ENCODE measurements around the gene KMT2E.

KMT2E gene

DNA sequence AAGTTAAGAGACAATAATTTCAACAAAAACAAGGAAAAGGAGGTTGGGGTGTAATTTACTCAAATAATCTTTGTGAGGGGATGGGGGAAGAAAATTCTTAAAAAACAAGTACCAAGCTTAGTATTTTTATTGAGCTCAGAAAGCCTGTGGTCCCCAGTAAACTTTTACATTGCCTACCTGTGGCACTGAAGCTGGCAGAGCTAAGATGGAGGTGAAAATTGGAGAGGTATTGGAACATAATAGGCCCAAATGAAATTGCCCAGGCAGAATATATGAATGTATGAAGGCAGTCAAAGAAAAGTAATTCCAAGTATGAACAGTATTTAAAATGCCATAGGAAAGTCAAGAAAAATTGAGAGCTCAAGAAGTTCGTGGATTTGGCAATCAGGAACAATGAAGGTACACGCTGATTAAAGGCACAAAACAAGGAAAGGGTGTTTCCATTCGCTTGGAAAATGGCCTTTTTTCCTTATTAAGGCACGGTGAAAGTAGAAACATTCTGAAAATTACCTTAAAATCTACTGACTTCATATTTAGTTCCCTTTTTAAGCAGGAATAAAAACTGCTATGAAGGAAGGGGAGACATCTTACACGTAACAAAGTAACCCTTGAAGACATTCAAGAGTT lies 3.4 kb upstream of the KMT2E start:
- no peak for DNase-seq

DNA sequence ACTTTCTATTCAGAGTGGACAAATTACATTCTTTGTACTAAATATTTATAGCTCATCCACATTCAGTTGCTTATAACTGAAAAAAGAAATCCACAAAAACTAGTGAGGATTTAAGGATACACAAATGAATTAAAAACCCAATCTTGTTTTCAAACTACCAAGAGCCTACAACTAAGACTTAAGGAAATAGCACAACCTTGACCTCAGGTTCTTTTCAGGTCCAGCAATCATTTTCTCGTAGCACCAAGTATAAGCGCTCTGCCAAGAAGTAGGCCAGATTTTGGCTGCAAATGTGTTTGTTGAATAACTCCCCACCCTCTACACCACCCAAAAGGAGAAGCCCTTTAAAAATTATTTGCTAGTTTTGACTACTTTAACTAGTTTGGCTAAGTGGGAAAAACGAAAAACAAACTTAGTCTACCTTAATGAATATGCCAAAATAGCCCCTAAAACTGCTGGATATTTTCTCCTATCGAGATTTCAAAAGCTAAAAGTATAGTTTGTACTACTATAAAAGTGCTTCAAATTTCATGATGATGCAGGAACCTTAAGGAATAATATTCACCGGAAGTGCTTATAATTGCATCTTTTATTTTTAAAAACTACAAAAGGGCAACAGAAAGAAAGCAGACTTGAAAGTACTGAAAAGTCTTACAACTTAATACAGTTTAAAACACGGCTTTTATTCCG lies 2.7 kb upstream of the KMT2E start:
- DNase-seq, result peak; percentile 39

DNA sequence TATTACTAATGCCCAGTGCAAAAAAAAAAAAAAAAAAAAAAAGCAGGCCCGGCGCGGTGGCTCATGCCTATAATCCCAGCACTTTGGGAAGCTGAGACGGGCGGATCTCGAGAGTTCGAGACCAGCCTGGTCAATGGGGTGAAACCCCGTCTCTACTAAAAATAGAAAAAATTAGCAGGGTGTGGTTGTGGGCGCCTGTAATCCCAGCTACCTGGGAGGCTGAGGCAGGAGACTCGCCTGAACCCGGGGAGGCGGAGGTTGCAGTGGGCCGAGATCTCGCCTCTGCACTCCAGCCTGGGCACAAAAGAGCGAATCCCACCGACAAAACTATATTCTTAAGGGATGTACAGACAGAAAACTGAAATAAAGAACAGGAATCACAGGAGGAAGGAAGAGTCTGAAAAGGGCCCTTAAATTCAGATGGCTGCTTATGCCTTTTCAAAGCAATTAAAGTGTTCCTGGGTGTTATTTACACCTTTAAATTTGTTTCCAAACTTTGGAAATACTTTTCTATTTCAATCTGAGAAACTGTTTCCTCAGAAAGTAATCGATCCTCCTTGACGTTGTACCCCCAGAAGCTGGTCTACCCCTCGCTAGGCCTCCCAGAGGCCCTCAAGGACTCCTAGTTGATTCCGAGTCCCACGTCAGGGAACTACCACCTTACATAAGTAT lies 2.0 kb upstream of the KMT2E start:
- no peak for DNase-seq

DNA sequence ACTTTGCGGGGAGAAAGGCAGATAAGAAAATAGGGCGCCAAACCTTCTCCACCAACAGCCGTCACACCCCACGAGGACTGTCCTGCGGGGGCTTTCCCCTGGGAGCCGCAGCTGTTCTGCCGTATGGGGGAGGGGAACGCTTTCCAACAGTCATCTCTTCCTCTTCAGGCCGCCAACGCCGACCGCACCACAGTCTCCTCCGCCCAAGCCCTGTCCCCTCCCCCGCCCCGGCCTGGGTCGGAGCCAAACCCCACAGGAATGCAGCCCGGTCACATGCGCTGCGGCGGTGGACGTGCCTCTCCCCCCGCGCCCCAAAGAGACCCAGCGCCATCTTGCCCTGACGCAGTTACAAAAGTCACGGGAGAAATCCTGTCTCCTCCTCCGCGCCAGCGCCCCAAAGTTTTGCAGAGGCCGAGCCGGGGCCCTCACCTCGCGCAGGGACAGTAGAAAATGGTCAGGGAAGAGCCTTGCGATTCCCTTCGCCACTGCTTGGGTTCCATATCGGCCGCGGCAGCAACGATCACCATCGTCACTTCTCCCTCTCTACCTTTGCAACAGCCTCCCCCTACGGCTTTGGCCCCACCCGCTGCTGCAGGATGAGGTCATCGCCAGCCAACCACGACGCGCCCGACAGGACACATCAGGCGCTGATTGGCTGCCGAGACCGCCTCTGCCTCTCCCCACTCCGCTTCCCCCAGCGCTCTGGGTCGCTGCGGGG lies 1.3 kb upstream of the KMT2E start:
- peak; percentile 95 for DNase-seq

DNA sequence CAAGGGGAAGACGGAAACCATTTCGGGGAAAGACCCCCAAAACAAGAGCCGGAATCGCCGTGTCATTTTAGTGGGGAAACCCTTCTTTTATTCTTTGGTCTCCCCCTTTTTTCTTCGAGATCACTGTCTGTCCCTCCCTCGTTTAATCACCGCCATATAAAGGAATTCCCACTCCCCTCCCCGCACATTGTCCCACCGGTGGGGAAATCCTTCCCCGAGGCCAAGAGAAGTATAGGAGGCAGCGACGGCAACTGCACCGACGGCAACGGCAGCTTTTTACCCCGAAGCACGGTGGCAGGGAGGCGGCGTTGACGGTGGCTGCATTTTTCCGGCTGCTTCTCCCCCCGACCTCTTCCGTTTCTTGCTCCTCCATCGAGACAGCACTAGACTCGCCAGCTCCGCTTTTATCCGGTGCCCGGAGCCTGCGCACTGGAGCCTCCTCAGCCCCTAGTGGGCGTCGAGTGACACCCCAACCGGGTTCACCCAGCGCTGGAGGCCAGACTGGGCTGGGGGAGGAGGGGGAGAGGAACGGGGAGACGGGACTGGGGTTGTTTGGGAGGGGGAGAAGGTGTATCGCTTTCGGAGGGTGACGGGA lies 687 bp upstream of the KMT2E start:
- DNase-seq, result peak; percentile 81

DNA sequence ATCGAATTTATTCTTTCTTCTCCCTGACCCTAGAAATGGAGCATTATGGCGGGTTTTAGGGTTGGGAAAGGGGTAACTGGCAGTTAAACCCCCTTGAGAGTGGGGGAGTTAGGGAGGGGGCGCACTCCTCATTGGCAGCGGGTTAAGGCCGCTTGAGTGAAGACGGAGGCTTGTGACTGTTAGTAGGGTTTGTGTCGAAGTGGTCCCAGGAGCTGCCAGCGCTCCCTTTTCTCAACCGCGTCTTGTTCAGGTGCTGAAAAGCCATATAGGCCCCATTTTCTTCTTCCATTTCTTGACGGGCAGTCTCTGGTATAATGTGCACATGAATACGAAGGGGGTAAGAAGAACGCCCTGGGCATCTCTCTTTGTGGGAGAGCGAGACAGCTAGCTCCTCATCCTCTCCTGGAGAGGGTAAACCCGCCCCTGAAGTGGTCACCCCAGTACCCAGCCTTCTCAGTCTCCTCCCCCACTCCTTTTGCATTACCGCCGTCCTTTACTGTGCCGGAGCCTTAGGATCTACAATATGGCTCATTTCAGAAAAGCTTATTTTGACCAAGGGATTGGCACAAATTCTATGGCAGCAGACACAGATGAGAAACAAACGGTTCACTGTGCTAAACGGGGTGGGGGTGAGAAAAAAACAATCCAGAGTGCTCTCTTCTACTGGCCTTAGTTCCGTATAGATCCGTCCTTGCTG lies 836 bp downstream of the KMT2E start:
- peak; percentile 74 for DNase-seq

DNA sequence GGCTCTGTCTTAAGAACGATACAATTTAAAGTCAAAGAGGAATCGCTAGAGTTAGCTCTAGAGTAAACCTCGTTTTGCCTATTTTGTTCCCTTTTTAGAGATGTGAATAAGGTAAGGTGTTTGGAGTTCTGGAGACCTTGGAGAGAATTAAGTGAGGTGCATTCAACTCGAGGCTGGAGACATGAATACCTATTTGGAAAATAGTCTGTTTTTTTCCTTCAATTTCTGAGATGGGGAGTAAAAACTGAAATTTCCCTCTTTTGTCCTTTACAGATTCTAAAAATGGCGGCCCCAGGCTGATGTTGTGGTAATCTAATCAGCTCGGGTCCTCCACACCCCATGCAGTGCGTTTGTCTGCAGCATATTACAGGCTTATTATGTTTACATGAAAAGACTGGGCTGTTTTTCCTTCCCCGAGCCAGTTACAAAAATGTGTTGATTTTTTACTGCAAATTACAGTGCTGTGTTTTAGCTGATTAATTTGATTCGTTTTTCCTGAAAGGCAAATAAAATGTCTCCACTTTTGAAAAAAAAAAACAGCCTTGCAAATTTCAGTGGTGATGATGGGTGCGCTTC lies 1.5 kb downstream of the KMT2E start:
- DNase-seq, result peak; percentile 56

DNA sequence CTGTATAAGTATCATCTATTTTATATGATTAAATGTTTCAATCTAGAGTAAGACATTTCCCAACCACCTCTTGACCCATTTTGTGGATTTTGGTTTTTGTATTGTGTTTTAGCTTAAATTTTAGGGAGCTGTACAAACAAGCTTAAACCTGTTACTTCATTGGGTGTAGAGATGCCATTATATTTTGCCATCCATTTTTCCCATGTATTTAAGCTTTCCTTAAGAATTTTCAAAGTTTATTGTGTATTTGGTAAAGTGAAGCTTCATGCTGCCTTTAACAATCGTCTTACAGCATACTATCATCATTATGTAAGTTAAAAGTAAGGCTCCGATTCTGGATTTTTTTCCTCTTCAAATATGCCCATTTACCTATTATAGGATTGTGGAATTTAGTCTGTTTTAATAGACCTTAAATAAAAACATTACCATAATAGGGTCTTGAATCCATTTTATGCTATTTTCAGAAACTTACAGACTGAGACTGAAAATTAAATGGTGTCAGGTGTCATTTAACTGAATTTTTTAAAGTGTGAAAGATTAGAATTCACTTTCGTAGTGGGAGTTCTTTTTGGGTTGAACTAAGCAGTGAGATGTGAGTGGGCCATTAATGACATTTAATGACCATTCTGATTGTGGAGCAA lies 2.2 kb downstream of the KMT2E start:
- no peak for DNase-seq

DNA sequence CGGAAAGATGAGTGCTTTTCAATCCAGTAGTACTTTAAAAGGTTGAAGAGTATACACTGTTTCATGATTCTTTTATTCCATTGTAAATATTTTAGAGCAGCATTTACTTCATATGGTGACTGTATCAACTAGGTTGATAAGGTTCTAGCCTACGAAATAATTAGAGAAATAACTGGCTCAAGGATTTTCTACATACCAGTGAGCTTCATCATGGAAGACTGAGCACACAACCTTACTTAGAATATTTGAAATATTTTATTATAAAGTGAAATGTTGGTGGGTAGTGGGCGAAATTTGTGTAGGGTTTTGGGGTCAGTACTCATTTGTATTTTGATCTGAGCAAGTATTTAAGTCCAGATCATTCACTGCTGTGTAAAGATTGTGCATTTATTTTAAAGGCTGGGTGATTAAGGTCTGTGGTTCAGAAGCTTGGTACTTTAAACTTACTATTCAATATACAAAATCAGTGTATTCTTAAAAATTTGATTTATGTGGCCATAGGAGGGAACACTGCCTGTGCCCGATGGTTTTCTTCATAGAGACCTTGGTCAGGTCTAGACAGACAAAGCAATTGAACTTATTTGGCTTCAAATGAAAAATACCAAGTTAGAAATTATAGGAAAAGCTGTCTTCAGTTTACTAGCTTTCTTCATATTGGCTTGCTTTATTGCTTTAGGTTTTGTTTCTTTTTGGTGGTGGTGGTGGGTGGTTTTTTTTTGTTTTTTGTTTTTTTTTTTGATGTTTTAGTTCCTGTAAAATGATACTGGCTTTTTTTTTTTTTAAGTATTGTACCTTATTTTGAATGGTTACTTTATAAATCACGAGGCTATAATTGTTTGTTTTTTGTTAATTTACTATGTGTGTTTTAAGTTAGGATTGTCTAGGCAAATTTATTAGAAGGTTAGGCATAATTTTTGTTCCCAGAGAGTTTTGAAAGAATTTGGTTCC lies 3.0 kb downstream of the KMT2E start:
- peak; percentile 39 for DNase-seq

DNA sequence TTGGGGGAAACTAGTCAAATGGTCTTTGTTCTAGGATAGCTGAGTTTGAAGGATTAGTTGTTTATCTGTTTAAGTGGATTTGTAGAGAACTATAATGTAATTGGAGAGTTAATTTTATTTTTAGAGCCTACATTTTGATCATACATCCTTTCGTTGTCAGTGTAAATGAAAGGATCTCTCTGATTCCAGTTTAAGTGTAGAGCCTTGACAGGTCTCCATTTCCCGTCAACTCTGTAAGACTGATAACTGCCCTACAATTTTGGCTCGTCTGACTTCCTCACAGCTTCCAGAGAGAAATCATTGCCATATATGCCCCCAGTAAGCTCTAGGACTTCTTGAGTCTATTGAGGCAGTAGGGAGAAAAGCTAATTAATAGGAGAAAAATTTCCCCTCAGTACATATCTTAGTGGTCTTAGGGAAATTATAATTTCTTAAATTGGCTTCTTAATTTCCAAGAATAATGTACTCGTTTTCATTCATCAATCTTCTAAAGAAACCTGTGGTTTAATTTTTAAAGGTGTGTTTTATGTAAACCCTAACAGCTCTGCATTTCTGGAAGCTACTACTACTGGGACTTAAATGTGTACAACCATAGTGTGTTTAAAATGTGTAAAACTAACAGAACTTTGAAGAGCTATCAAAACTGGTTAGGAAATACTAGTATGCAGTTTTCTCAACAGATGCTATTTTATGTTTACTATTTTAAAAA lies 3.8 kb downstream of the KMT2E start:
- no peak for DNase-seq

DNA sequence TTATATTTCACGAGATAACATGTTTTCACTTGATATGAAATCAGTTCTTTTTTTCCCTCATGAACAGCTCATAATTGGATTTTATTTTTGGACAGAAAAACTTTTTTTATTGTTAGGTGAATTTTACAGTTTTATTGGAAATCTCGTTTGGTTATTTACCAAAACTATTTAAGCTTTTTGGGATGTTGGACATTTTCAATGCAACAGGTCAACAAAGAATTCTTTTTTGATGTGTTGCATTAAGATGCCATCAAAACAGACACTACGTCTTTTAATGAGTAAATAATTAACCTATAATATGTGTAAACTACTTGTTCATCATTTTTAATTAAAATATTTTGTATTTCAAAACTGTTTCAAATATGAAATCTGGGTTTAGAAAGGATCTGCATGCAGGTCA lies 5.3 kb downstream of the KMT2E start:
- DNase-seq, result no peak

DNA sequence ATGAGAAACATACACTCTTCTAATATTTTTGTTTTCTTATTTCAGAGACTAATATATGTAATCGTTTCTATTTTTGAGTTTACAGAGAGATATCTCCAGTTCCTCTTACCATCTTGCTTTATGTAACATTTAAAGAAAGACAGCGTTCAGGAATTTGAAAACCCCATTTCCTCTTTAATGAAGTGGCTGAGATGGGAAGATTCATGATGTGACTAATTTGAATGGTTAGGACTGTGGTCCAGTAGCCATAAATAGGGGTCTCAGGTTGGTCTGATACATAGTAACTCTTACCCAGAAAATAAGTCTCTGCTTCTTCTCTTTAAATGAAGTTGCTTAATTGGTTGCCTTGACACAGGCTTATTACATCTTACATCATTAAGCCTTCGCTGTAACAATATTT lies 6.9 kb downstream of the KMT2E start:
- no peak for DNase-seq

DNA sequence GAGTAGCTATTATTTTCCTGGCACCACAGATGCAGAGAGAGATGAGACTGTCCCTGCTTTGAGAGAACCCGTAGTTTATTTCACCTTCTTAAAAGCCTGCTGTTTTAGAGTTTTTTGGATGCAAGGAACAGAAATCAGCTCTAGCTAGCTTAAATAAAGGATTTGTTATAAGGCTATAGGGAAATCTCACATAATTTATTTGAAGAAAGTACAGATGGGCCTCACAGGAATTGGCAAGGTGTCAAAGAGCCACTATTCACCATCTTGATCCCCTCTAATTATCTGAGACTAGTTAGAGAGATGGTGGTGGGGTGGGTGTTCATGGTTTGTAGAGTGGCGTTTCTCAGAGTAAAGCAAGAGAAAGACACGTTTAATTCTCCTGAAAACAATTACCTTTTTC lies 7.3 kb downstream of the KMT2E start:
- no peak for DNase-seq

DNA sequence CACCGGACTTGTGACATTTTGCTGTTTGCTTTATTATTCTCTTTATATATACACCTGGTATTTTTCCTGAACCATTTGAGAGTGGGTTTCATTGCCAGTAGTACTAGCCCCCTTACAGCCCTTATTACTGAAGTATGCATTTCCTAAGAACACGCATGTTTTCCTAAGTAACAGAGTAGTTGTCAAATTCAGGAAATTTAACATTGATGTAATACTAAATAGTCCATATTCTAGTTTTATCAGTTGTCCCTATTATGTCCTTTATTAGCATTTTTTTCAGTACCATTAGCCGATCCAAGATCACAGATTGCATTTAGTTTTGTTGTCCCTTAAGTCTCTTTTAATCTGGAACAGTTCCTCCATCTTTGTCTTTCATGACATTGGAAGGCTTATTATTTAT lies 8.0 kb downstream of the KMT2E start:
- no peak for DNase-seq

DNA sequence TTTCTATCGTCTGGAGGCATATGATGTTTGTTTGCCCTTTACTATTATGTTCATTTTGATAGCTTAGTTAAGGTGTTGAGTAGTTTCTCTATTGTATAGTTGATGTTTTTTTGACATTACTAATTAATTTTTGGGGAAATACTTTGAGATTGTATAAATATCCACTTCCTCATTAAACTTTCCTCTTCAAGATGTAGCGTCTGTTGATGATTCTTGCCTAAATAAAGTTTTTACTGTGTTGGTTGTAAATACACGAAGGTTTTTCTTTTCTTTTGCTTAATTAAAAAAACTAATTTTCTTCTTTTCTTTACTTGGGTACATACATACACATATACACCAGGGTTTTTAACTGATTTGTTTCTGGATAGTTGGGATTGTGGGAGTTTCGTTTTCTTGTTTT lies 8.5 kb downstream of the KMT2E start:
- no peak for DNase-seq

DNA sequence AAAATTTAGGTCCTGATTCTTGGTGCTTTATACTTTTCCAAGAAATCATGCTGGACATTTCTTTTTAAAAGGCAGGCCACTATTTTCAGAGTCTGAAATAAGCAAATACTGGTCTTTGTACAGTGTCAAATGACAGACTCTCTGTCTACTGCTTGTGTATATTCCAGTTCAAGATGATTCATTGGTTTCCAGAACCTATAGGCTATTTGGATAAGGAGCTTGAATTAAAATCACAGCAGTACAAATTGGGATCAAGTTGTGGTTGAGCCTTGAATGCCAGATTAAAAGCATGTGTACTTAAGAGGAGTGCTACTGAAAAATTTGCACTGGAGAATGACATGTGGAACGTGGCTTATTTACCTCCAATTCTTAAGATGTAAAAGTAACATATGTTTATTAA lies 10.7 kb downstream of the KMT2E start:
- DNase-seq, result no peak

DNA sequence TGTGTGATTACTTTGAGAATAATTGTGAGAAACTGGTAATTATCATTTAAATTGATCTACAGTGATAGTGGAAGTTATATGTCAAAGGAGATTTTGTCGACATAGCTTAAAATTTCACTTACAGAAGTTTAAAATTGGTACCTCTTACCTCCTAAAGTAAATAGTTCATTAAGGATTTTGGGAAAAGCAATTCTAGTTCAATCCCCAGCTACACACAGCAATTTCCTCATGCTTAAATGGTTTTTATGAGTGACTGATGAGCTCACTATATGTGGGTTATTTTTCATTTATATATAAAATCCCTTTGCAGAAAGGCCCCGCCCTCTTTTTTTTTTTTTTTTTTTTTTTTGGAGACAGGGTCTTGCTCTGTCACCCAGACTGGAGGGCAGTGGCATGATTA lies 12.7 kb downstream of the KMT2E start:
- DNase-seq, result no peak

DNA sequence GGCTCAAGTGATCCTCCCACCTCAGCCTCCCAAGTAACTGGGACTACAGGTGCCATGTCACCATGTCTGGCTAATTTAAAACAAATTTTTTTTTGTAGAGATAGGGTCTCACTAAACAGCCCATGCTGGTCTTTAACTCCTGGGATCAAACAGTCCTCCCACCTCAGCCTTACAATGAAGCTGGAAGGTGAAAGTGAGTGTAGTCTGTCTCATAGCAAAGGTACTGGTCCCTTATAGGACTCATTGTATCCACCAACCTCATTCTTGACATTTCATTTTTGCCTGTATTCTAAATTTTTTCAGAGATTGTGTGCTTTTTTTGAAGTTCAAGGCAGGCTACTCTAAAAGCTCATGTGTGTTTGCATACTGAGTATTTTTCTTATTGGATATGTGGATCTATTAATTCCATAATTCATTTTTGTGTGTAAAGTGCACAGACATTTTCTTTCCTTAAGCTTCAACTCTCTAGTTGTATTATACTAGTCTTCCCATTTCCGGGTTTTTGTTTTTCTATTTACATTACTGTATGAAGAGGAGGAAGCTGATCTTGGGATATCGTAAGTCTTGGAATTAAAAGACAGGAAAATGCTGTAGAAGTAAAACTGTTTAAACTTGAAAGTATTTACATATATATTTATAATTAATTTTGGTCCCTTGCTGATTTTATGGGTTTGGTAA lies 13.3 kb downstream of the KMT2E start:
- no peak for DNase-seq

DNA sequence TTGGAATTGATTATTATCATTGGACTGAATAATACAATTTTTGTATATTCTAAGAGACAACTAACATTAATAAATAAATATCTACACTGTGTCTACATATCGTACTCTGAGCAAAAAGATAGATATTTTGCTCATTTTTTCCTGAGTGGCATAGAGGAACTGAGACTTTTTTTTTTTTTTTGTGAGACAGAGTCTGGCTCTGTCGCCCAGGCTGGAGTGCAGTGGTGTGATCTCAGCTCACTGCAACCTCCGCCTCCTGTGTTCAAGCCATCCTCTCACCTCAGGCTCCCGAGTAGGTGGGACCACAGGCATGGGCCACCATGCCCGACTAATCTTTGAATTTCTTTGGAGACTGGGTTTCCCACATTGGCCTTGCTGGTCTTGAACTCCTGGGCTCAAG lies 14.0 kb downstream of the KMT2E start:
- DNase-seq, result no peak

All from DMS79 treated with DMSO at 0.1 percent for 48 hours (cell line).